Progenitor cell of endocrine pancreas (in vitro differentiated cells): ENCODE results near the gene GPR15LG. TPM values are rescaled to one million over a fixed set of nuclear protein-coding genes. Genes with fewer than 3 reads are reported as not detected.

Experiments used
- DNase-seq: peaks from one replicate; pipeline ENCODE4 v3.0.0; 2021; ENCODE audit warnings: low spot score; ENCODE audit not compliant: unreplicated experiment
- H3K27ac Mint-ChIP-seq: 2 replicates; pipeline ENCODE4 v1.8.0; 2021; ENCODE audit warnings: mild to moderate bottlenecking, moderate library complexity, mixed read lengths
- H3K27me3 Mint-ChIP-seq: 2 replicates; pipeline ENCODE4 v1.8.0; 2021; ENCODE audit warnings: mixed read lengths
- H3K36me3 Mint-ChIP-seq: 2 replicates; pipeline ENCODE4 v1.8.0; 2022; ENCODE audit warnings: mixed read lengths; ENCODE audit not compliant: insufficient read depth
- H3K4me1 Mint-ChIP-seq: 2 replicates; pipeline ENCODE4 v1.8.0; 2021; ENCODE audit warnings: low read depth, mixed read lengths
- H3K4me3 Mint-ChIP-seq: 2 replicates; pipeline ENCODE4 v1.8.0; 2021; ENCODE audit warnings: low read depth, mild to moderate bottlenecking, moderate library complexity, mixed read lengths
- H3K9me3 Mint-ChIP-seq: 2 replicates; pipeline ENCODE4 v1.8.0; 2021; ENCODE audit warnings: low read depth, mixed read lengths
- CTCF ChIP-seq: fragments of 200-600 bp; sonication (generic); IDR thresholded peaks from one replicate; pipeline ENCODE4 v1.5.0; 2021; ENCODE audit warnings: antibody characterized with exemption, mild to moderate bottlenecking; ENCODE audit not compliant: unreplicated experiment
- total RNA-seq: library from RNA; stranded (reverse); gene quantifications from 2 replicates; pipeline ENCODE4 v1.2.1, GENCODE V29; 2021

The GPR15LG gene
- total RNA-seq, 1 donor from 2014 or later = not detected

GRCh38 chr10:84200537-84201243, 27.1 kb downstream of the GPR15LG start:
- H3K9me3 Mint-ChIP-seq = no peaks in the 10 kb centered on the region
- H3K27me3 Mint-ChIP-seq = peaks cover 52% of the 10 kb centered on the region

GRCh38 chr10:84201244-84201606, 27.6 kb downstream of the GPR15LG start:
- Mint-ChIP-seq H3K4me3 (no peak overlapping the region), H3K27ac (no peak overlapping the region), H3K9me3 (no peaks in the 10 kb centered on the region), H3K36me3 (no peaks in the 10 kb centered on the region), H3K27me3 (peaks cover 49% of the 10 kb centered on the region), H3K4me1 (no peaks in the 10 kb centered on the region)
- TF ChIP-seq CTCF = peak; percentile 18
- no peak for DNase-seq

More at GRCh38 chr10:84200537-84201243, 27.1 kb downstream of the GPR15LG start:
- Mint-ChIP-seq H3K4me1 (no peaks in the 10 kb centered on the region), H3K4me3 (no peak overlapping the region), H3K27ac (no peak overlapping the region), H3K36me3 (no peaks in the 10 kb centered on the region)
- TF ChIP-seq CTCF = no peak
- no peak for DNase-seq

- Mint-ChIP-seq H3K9me3 (no peaks in the 10 kb centered on the region), H3K27ac (no peak overlapping the region), H3K36me3 (no peaks in the 10 kb centered on the region), H3K4me3 (no peak overlapping the region), H3K27me3 (peaks cover 47% of the 10 kb centered on the region), H3K4me1 (no peaks in the 10 kb centered on the region)
- no peak for DNase-seq
- no peak for TF ChIP-seq CTCF
These were observed 28.1 kb downstream of the GPR15LG start for GRCh38 chr10:84201682-84202081.

- no peak for DNase-seq
- no peaks in the 10 kb centered on the region for H3K4me1 Mint-ChIP-seq
- no peak for TF ChIP-seq CTCF
These were observed 28.7 kb downstream of the GPR15LG start for GRCh38 chr10:84202349-84202748.

GRCh38 chr10:84204122-84204521, 30.5 kb downstream of the GPR15LG start:
- Mint-ChIP-seq H3K36me3 (no peaks in the 10 kb centered on the region), H3K4me1 (no peaks in the 10 kb centered on the region), H3K27me3 (peaks cover 42% of the 10 kb centered on the region), H3K4me3 (no peak overlapping the region), H3K27ac (no peak overlapping the region), H3K9me3 (no peaks in the 10 kb centered on the region)
- DNase-seq = no peak
- TF ChIP-seq CTCF = peak; percentile 52

More at GRCh38 chr10:84202349-84202748, 28.7 kb downstream of the GPR15LG start:
- H3K27ac Mint-ChIP-seq = no peak overlapping the region
- H3K4me3 Mint-ChIP-seq = no peak overlapping the region
- no peaks in the 10 kb centered on the region for H3K9me3 Mint-ChIP-seq
- no peaks in the 10 kb centered on the region for H3K36me3 Mint-ChIP-seq
- H3K27me3 Mint-ChIP-seq = peaks cover 47% of the 10 kb centered on the region
